HepG2 (cell line): ENCODE data around the gene ZMAT2. TPM values are rescaled to one million over a fixed set of nuclear protein-coding genes. Genes with fewer than 3 reads are reported as not detected.

ENCODE experiments used
- ARHGAP35 ChIP-seq: sonication (generic); formaldehyde crosslinking; IDR thresholded peaks from 2 replicates; pipeline ENCODE4 v1.9.0; 2022; ENCODE audit warnings: mild to moderate bottlenecking, inconsistent platforms, moderate library complexity, missing genetic modification reagents, borderline replicate concordance
- ARID4A ChIP-seq: sonication (generic); formaldehyde crosslinking; IDR thresholded peaks from 2 replicates; pipeline ENCODE4 v1.5.0; 2020; ENCODE audit warnings: mild to moderate bottlenecking, missing genetic modification reagents, borderline replicate concordance
- GMEB2 ChIP-seq: IDR thresholded peaks from 2 replicates; pipeline ENCODE4 v1.6.1; 2016; ENCODE audit warnings: missing biosample characterization, missing genetic modification reagents, low read depth
- HNF1B ChIP-seq: sonication (generic); formaldehyde crosslinking; IDR thresholded peaks from 2 replicates; pipeline ENCODE4 v1.5.1; 2020; ENCODE audit warnings: mild to moderate bottlenecking, moderate library complexity, missing genetic modification reagents
- ISL2 ChIP-seq: sonication (generic); formaldehyde crosslinking; IDR thresholded peaks from 2 replicates; pipeline ENCODE4 v1.5.0; 2020; ENCODE audit warnings: missing genetic modification reagents
- NFATC3 ChIP-seq: sonication (generic); formaldehyde crosslinking; IDR thresholded peaks from 2 replicates; pipeline ENCODE4 v1.5.1; 2020; ENCODE audit warnings: mild to moderate bottlenecking, missing genetic modification reagents
- PHF8 ChIP-seq: sonication (generic); formaldehyde crosslinking; IDR thresholded peaks from 2 replicates; pipeline ENCODE4 v1.5.0; 2020; ENCODE audit warnings: missing genetic modification reagents
- SRF ChIP-seq: IDR thresholded peaks from 2 replicates; pipeline ENCODE4 v1.6.1; 2011; ENCODE audit warnings: mild to moderate bottlenecking, low read depth, low read length, moderate library complexity
- TBP ChIP-seq: sonication (generic); formaldehyde crosslinking; IDR thresholded peaks from 2 replicates; pipeline ENCODE4 v1.5.0; 2020; ENCODE audit warnings: missing genetic modification reagents
- TOPORS ChIP-seq: sonication (generic); formaldehyde crosslinking; IDR thresholded peaks from 2 replicates; pipeline ENCODE4 v1.8.0; 2023; ENCODE audit warnings: mild to moderate bottlenecking, missing genetic modification reagents
- ZC3H4 ChIP-seq: sonication (generic); formaldehyde crosslinking; IDR thresholded peaks from 2 replicates; pipeline ENCODE4 v1.4.0; 2020; ENCODE audit warnings: missing genetic modification reagents, borderline replicate concordance
- ZNF230 ChIP-seq: sonication (generic); formaldehyde crosslinking; IDR thresholded peaks from 2 replicates; pipeline ENCODE4 v1.4.0; 2020; ENCODE audit warnings: mild to moderate bottlenecking, missing genetic modification reagents
- ZNF296 ChIP-seq: sonication (generic); formaldehyde crosslinking; conservative IDR thresholded peaks from 2 replicates; pipeline ENCODE4 v1.5.0; 2020; ENCODE audit warnings: mild to moderate bottlenecking, missing genetic modification reagents
- ZNF556 ChIP-seq: sonication (generic); formaldehyde crosslinking; IDR thresholded peaks from 2 replicates; pipeline ENCODE4 v1.4.0; 2020; ENCODE audit warnings: mild to moderate bottlenecking, missing genetic modification reagents, borderline replicate concordance
- ZNF772 ChIP-seq: sonication (generic); formaldehyde crosslinking; IDR thresholded peaks from 2 replicates; pipeline ENCODE4 v1.5.0; 2020; ENCODE audit warnings: mild to moderate bottlenecking, missing genetic modification reagents
- polyA plus RNA-seq, 8 experiments: library from polyadenylated mRNA; depleted of rRNA in 3 of 8; stranded (reverse) in 7 of 8; unstranded in 1 of 8; fragments of >200 nt; fragmentation: Illumina TruSeq in 4 of 8; extraction: Trizol in 4 of 8; gene quantifications; 2 replicates each; pipeline versions ENCODE4 v1.2.1 to v1.2.3, GENCODE V29; 2011 to 2016; ENCODE audit warnings: low read depth in 4 of 8, missing spikeins in 1 of 8, mixed read lengths in 1 of 8; ENCODE audit not compliant: insufficient read depth in 1 of 8
- total RNA-seq, 5 experiments: library from RNA; depleted of rRNA; stranded (reverse); fragments of >200 nt; fragmentation: Illumina TruSeq; extraction: Trizol; gene quantifications; 2 replicates each; pipeline ENCODE4 v1.2.3, GENCODE V29; 2016; ENCODE audit warnings: low read depth in 1 of 5
- TF ChIP-seq, protein P1 (sequence below): IDR thresholded peaks from 2 replicates; pipeline ENCODE4 v1.6.1; 2012; ENCODE audit warnings: low read length, improper control_type of control experiment

ZMAT2 gene
- total and polyA plus RNA-seq, 2 of the 13 experiments (the other 11 are each of a cell fraction or from before 2014, with no cell fraction given), result 35.4 to 92.8 TPM

DNA sequence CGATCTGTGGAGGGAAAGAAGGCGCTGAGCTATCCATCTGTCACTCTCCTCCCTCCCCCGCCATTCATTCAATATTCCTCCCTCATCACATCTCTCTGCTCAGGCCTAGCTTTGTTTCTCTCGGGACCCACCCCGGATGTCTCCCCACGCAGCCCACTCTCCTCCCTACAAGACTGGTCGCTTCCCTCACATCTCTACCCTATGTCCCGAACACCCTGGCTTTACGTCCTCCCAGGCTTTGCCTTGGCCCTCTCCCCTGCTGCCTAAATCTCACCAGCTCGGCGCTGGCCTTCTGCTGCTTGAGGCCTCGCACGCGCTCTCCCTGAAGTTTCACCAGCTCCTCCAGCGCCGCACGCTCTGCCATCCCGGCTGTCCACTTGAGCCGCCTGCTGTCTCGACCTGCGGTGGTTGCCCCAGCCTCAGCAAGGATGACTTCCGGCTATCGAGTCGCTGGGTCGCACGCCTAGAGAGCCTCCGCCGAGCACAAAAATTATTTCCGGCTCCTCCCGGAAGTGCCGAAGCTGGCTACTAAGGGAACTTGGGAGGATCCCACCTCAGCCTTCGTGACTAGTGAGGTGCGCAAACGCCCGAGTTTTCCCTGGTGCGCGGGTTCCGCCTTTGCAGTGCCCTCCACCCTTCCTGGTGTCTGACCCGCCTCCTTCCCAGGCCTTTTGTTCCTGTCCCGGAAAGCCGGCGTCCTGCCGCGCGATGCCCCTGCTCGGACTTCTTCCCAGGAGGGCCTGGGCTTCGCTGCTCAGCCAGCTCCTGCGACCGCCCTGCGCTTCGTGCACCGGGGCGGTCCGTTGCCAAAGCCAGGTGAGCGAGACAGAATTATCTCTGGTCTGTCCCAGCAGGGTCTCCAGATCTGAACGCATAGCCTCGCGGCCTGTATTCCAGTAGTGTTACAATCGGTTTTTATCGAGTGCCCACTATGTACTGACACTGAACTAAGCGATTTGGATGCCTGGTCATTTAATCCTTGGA, 9.0 kb upstream of the ZMAT2 start, which contains the start of the genes HARS1 and HARS2 (continued):
- TF ChIP-seq ARID4A (CRISPR knock-in tag), result peak; percentile 98
- peak; percentile 76; the same call in 1 of the 2 replicates for TF ChIP-seq ARHGAP35 (CRISPR knock-in tag)
- no peak for TF ChIP-seq GMEB2 (CRISPR knock-in tag)
- TF ChIP-seq PHF8 (CRISPR knock-in tag), result peak; percentile 96
- peak; percentile 94 for TF ChIP-seq HNF1B (CRISPR knock-in tag)
- TF ChIP-seq, protein P1, sequence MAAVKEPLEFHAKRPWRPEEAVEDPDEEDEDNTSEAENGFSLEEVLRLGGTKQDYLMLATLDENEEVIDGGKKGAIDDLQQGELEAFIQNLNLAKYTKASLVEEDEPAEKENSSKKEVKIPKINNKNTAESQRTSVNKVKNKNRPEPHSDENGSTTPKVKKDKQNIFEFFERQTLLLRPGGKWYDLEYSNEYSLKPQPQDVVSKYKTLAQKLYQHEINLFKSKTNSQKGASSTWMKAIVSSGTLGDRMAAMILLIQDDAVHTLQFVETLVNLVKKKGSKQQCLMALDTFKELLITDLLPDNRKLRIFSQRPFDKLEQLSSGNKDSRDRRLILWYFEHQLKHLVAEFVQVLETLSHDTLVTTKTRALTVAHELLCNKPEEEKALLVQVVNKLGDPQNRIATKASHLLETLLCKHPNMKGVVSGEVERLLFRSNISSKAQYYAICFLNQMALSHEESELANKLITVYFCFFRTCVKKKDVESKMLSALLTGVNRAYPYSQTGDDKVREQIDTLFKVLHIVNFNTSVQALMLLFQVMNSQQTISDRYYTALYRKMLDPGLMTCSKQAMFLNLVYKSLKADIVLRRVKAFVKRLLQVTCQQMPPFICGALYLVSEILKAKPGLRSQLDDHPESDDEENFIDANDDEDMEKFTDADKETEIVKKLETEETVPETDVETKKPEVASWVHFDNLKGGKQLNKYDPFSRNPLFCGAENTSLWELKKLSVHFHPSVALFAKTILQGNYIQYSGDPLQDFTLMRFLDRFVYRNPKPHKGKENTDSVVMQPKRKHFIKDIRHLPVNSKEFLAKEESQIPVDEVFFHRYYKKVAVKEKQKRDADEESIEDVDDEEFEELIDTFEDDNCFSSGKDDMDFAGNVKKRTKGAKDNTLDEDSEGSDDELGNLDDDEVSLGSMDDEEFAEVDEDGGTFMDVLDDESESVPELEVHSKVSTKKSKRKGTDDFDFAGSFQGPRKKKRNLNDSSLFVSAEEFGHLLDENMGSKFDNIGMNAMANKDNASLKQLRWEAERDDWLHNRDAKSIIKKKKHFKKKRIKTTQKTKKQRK, result no peak
- peak; percentile 98 for TF ChIP-seq ZNF230 (CRISPR knock-in tag)
- TF ChIP-seq NFATC3 (CRISPR knock-in tag), result no peak
- no peak for TF ChIP-seq ZNF772 (CRISPR knock-in tag)
- TF ChIP-seq ZNF556 (CRISPR knock-in tag), result no peak
- TF ChIP-seq ZNF296 (CRISPR knock-in tag), result no peak
- no peak for TF ChIP-seq ZC3H4 (CRISPR knock-in tag)
- TF ChIP-seq SRF, result peak; percentile 56; the same call in 1 of the 2 replicates
- TF ChIP-seq TOPORS, result no peak
- peak; percentile 80 for TF ChIP-seq ISL2 (CRISPR knock-in tag)
- 0 out of 2 replicates have a peak, but pooled peaks have one; percentile 72 for TF ChIP-seq TBP
